Left ventricle myocardium inferior (tissue), 1 donor: ENCODE measurements around the gene RABGGTA. TPM values are rescaled to one million over a fixed set of nuclear protein-coding genes. Genes with fewer than 3 reads are reported as not detected.
A peak's percentile ranks its signal among the peaks of the same experiment; 100 is the strongest.

Experiments
- DNase-seq: peaks from one replicate; pipeline ENCODE4 v3.0.0-alpha.2; 2020
- H3K27ac ChIP-seq: fragments of 200-600 bp; replicated peaks from 2 replicates; pipeline ENCODE4 v1.8.0; 2021
- H3K27me3 ChIP-seq: fragments of 200-600 bp; 2 replicates; pipeline ENCODE4 v1.8.0; 2021; ENCODE audit warnings: low read depth
- H3K36me3 ChIP-seq: fragments of 200-600 bp; 2 replicates; pipeline ENCODE4 v1.8.0; 2021
- H3K4me1 ChIP-seq: fragments of 200-600 bp; 2 replicates; pipeline ENCODE4 v1.8.0; 2021
- H3K4me3 ChIP-seq: fragments of 200-600 bp; 2 replicates; pipeline ENCODE4 v1.8.0; 2021; ENCODE audit warnings: mild to moderate bottlenecking, moderate library complexity
- H3K9me3 ChIP-seq: fragments of 200-600 bp; replicated peaks from 2 replicates; pipeline ENCODE4 v1.8.0; 2021
- intact Hi-C: fragments of 100-400 bp; cut with micrococcal nuclease; formaldehyde crosslinking; loops from one replicate; pipeline ENCODE4 v1.11.0; 2022
- total RNA-seq: library from RNA; stranded (reverse); fragmentation: NEBNext Ultra II Directional; extraction: Animal tissue kit (Norgen Biotek cat#: 25700); gene quantifications from one replicate; pipeline ENCODE4 v1.2.1, GENCODE V29; 2021
- TF ChIP-seq, protein P1 (sequence below): fragments of 200-600 bp; IDR thresholded peaks from 2 replicates; pipeline ENCODE4 v1.8.0; 2021; ENCODE audit warnings: antibody characterized with exemption, mild to moderate bottlenecking, borderline replicate concordance
- donor health status: DM: no; HTN: yes; CAD: no; lungs with severe emphysema.

The RABGGTA gene
- total RNA-seq, 1 donor from 2014 or later = 22.3 TPM

DNA sequence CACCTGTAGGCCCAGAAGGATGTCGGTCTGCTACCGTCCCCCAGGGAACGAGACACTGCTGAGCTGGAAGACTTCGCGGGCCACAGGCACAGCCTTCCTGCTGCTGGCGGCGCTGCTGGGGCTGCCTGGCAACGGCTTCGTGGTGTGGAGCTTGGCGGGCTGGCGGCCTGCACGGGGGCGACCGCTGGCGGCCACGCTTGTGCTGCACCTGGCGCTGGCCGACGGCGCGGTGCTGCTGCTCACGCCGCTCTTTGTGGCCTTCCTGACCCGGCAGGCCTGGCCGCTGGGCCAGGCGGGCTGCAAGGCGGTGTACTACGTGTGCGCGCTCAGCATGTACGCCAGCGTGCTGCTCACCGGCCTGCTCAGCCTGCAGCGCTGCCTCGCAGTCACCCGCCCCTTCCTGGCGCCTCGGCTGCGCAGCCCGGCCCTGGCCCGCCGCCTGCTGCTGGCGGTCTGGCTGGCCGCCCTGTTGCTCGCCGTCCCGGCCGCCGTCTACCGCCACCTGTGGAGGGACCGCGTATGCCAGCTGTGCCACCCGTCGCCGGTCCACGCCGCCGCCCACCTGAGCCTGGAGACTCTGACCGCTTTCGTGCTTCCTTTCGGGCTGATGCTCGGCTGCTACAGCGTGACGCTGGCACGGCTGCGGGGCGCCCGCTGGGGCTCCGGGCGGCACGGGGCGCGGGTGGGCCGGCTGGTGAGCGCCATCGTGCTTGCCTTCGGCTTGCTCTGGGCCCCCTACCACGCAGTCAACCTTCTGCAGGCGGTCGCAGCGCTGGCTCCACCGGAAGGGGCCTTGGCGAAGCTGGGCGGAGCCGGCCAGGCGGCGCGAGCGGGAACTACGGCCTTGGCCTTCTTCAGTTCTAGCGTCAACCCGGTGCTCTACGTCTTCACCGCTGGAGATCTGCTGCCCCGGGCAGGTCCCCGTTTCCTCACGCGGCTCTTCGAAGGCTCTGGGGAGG is 39.5 kb upstream of the RABGGTA start, which contains the start of gene LTB4R:
LTB4R (plus strand) TSS at position 857 of the 959 bp plus-strand sequence. CDS start 4,150 bp downstream, outside the sequence.
- no peaks in the 10 kb centered on the region for H3K9me3 ChIP-seq
- H3K27ac ChIP-seq = peak within 1 kb of the TSS; percentile 88
- peaks cover 3% of the 10 kb centered on the region for H3K27me3 ChIP-seq
- peaks cover 14% of the 10 kb centered on the region for H3K36me3 ChIP-seq
- peaks cover 82% of the 10 kb centered on the region for H3K4me1 ChIP-seq
- intact Hi-C loops = no loop called here
- H3K4me3 ChIP-seq = peak within 1 kb of the TSS; percentile 70
- TF ChIP-seq, protein P1, sequence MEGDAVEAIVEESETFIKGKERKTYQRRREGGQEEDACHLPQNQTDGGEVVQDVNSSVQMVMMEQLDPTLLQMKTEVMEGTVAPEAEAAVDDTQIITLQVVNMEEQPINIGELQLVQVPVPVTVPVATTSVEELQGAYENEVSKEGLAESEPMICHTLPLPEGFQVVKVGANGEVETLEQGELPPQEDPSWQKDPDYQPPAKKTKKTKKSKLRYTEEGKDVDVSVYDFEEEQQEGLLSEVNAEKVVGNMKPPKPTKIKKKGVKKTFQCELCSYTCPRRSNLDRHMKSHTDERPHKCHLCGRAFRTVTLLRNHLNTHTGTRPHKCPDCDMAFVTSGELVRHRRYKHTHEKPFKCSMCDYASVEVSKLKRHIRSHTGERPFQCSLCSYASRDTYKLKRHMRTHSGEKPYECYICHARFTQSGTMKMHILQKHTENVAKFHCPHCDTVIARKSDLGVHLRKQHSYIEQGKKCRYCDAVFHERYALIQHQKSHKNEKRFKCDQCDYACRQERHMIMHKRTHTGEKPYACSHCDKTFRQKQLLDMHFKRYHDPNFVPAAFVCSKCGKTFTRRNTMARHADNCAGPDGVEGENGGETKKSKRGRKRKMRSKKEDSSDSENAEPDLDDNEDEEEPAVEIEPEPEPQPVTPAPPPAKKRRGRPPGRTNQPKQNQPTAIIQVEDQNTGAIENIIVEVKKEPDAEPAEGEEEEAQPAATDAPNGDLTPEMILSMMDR = peak; percentile 67
- DNase-seq = peak; percentile 79

DNA sequence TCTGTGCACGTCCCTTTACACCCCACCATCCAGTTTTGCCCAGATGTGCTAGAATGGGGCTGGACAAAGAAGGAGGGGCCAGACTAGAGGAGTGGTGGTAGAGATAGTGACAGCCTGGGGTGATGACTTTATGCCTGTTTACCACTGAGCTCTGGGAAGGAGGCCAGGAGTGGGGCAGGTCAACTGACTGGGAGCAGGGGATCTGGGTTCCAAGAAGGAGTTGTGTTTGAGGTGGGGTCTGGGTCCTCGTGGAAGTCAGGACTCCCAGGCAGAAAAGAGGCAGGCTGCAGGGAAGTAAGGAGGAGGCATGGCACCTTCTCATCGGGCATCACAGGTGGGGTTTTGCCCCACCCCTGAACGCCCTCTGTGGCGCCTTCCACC is 38.9 kb upstream of the RABGGTA start:
- TF ChIP-seq, protein P1 = no peak
- Histone ChIP-seq H3K4me1 (peaks cover 75% of the 10 kb centered on the region), H3K4me3 (peak overlapping the region; percentile 70), H3K27me3 (no peaks in the 10 kb centered on the region), H3K27ac (peak overlapping the region; percentile 88), H3K36me3 (peaks cover 21% of the 10 kb centered on the region), H3K9me3 (no peaks in the 10 kb centered on the region)
- intact Hi-C loops = no loop called here
- DNase-seq = no peak

DNA sequence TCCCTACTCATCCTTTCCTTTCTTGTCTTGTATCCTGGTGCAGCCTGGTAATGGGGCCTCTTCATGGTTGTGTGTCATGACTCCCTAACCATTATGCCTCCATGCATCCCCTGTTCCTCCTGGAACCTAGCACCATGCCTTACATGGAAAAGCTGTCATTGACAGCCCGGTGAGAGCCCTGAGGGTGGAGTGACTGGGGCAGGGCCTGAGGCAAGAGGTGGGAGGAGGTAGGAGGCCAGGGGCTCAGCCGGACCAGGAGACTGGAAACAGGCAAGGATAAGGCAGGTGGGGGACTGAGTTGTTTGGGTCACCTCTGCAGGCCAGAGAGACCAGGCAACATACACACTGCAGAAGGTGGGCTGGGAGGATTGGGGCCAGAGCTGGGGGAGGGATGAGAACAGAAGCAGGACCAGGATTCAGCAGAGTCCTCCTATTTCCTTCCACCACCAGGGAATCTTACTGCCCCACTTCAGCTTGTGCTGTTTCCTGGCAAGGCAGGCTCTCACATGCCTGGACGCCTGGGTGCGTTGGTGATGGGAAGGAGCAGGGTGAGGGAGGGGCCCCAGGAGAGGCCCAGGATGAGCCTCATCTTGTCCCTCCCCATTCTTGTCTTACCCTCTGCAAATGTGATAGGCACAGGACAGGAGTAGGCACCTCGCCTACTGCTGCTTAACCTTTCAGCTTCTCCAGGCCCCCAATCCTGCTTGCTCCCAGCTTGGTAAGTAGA is 38.3 kb upstream of the RABGGTA start, which contains the start of gene LTB4R2:
LTB4R2 (plus strand) TSS at position 603 of the 727 bp plus-strand sequence. CDS start 525 bp downstream, outside the sequence.
- H3K27ac ChIP-seq = peak within 1 kb of the TSS; percentile 88
- peak within 1 kb of the TSS; percentile 70 for H3K4me3 ChIP-seq
- no peaks in the 10 kb centered on the region for H3K27me3 ChIP-seq
- intact Hi-C loops = no loop called here
- no peak for DNase-seq
- peaks cover 26% of the 10 kb centered on the region for H3K36me3 ChIP-seq
- TF ChIP-seq, protein P1 = no peak
- H3K4me1 ChIP-seq = peaks cover 70% of the 10 kb centered on the region
- no peaks in the 10 kb centered on the region for H3K9me3 ChIP-seq

DNA sequence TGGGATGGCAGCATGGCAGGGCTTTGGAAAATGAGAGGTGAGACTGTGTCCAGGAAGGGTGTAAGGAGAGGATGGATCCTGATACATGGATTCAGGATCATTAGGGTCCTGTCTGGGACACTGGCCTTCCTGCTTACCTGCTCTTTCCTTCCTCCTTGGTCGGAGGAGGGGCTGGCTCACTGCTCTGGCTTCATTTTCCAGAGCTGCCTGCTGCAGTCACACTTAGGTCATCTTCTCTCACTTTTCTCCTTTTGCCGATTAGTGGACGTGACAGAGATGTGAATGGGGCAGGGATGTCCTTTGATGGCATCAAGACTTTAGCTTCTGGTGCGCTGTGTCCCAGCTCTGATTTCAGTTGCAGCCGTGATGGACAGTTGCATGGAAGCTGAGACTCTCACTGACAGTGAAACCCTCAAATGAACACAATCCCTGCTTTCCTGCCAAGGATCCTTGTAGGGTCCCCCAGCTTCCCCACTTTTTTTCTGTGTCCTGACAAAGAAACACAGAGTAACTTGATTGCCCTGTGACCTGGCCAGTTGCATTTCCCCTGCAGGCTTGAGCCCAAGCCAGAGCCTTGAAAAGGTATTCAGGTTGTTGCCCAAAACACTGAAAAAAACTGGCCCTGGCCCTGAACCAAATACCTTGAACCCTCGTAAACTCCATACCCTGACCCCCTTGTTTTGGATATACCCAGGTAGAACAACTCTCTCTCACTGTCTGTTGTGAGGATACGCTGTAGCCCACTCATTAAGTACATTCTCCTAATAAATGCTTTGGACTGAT is 37.1 kb upstream of the RABGGTA start:
- intact Hi-C loops = no loop called here
- no peak for DNase-seq
- Histone ChIP-seq H3K27ac (no peak overlapping the region), H3K27me3 (no peaks in the 10 kb centered on the region), H3K9me3 (no peaks in the 10 kb centered on the region), H3K36me3 (peaks cover 38% of the 10 kb centered on the region), H3K4me3 (no peak overlapping the region), H3K4me1 (peaks cover 58% of the 10 kb centered on the region)
- TF ChIP-seq, protein P1 = peak; percentile 20
